ENCODE measurements around the gene MOB3C.

GRCh38 chr1:46583494-46583893 is 33.1 kb downstream of the MOB3C start:
- TF ChIP-seq CTCF (IDR thresholded peaks at IDR 0.05) (no peak), EZH2 (IDR thresholded peaks at IDR 0.05) (no peak)

Measured in neural progenitor cell (in vitro differentiated cells).